ENCODE results near the gene SFT2D1.

- TF ChIP-seq POLR2A (IDR thresholded peaks at IDR 0.05; ENCODE audit: low read depth, low read length) = no peak
- TF ChIP-seq TAF1 (IDR thresholded peaks at IDR 0.05; ENCODE audit: low read depth, low read length) = no peak
- TF ChIP-seq POLR2AphosphoS5 (IDR thresholded peaks at IDR 0.05; ENCODE audit: low read depth, low read length) = no peak
- no peak for TF ChIP-seq PAX5 (IDR thresholded peaks at IDR 0.05; ENCODE audit: insufficient read depth, low read length, severe bottlenecking)
- TF ChIP-seq SPI1 (IDR thresholded peaks at IDR 0.05; ENCODE audit: low read depth, low read length) = no peak
Measured at GRCh38 chr6:166307082-166308032, 35.0 kb downstream of the SFT2D1 start.
